ENCODE data around the gene VARS2.

The VARS2 gene

GRCh38 chr6:30875244-30876038, 38.6 kb upstream of the VARS2 start:
- TF ChIP-seq SNAI2 (CRISPR knock-in tag; IDR thresholded peaks at IDR 0.05): no peak
- no peak for TF ChIP-seq BACH2 (CRISPR knock-in tag; IDR thresholded peaks at IDR 0.05; ENCODE audit: borderline replicate concordance)
- TF ChIP-seq ZC3H10 (CRISPR knock-in tag; IDR thresholded peaks at IDR 0.05): no peak
- no peak for ATAC-seq

DNA sequence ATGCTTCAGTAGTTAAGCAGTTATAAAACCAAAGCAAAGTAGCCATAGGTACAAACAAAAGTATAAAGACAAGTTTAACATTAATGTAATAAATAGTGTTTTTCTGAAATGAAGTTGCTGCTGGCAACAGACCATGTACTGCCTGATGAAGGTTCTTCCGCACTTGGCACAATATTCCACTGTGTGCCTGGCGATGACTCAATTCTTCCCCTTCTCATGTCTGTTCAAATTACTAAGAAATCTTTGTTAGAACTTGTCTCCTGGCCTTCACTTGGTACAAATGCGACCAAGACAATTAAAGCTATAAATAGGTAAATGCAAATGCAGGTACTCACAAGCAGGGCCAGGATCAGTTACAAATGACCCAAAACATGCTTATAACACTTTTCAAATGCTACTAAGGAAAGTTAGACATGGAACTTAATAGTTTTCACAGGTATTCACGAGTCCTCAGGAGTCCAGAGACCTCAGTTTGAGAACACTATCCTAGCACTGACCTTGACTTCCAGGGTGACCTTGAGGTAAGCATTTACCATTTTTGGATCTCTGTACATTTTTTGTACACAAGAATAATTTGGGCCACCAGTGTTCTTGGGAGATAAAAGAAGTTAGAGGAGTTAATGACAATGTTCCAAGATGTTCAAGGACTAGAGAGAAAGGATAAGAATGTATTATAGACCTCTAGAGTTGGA, 37.9 kb upstream of the VARS2 start:
- TF ChIP-seq CSRNP3 (CRISPR knock-in tag; IDR thresholded peaks at IDR 0.05): no peak
- TF ChIP-seq ISL1 (CRISPR knock-in tag; IDR thresholded peaks at IDR 0.05): 0 out of 2 replicates have a peak, but pooled peaks have one; percentile 26
- no peak for TF ChIP-seq CSDC2 (CRISPR knock-in tag; IDR thresholded peaks at IDR 0.05)
- TF ChIP-seq TOX (CRISPR knock-in tag; IDR thresholded peaks at IDR 0.05; ENCODE audit: borderline replicate concordance): 0 out of 2 replicates have a peak, but pooled peaks have one; percentile 17
- no peak for TF ChIP-seq ZFP30 (CRISPR knock-in tag; IDR thresholded peaks at IDR 0.05)
- TF ChIP-seq, protein P1, sequence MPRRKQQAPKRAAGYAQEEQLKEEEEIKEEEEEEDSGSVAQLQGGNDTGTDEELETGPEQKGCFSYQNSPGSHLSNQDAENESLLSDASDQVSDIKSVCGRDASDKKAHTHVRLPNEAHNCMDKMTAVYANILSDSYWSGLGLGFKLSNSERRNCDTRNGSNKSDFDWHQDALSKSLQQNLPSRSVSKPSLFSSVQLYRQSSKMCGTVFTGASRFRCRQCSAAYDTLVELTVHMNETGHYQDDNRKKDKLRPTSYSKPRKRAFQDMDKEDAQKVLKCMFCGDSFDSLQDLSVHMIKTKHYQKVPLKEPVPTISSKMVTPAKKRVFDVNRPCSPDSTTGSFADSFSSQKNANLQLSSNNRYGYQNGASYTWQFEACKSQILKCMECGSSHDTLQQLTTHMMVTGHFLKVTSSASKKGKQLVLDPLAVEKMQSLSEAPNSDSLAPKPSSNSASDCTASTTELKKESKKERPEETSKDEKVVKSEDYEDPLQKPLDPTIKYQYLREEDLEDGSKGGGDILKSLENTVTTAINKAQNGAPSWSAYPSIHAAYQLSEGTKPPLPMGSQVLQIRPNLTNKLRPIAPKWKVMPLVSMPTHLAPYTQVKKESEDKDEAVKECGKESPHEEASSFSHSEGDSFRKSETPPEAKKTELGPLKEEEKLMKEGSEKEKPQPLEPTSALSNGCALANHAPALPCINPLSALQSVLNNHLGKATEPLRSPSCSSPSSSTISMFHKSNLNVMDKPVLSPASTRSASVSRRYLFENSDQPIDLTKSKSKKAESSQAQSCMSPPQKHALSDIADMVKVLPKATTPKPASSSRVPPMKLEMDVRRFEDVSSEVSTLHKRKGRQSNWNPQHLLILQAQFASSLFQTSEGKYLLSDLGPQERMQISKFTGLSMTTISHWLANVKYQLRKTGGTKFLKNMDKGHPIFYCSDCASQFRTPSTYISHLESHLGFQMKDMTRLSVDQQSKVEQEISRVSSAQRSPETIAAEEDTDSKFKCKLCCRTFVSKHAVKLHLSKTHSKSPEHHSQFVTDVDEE (CRISPR knock-in tag; IDR thresholded peaks at IDR 0.05): no peak
- no peak for TF ChIP-seq OSR1 (CRISPR knock-in tag; IDR thresholded peaks at IDR 0.05)
- no peak for TF ChIP-seq CREB5 (CRISPR knock-in tag; IDR thresholded peaks at IDR 0.05; ENCODE audit: low read depth)
- TF ChIP-seq BACH2 (CRISPR knock-in tag; IDR thresholded peaks at IDR 0.05; ENCODE audit: borderline replicate concordance): no peak
- no peak for TF ChIP-seq ZNF8 (CRISPR knock-in tag; IDR thresholded peaks at IDR 0.05)
- TF ChIP-seq PPARA (CRISPR knock-in tag; IDR thresholded peaks at IDR 0.05; ENCODE audit: borderline replicate concordance): no peak
- peak; percentile 56 for ATAC-seq

GRCh38 chr6:30877419-30878262, 36.4 kb upstream of the VARS2 start:
- peak; percentile 91 for ATAC-seq
- TF ChIP-seq BACH2 (CRISPR knock-in tag; IDR thresholded peaks at IDR 0.05; ENCODE audit: borderline replicate concordance) (no peak), ZNF70 (CRISPR knock-in tag; IDR thresholded peaks at IDR 0.05) (no peak), SNAI2 (CRISPR knock-in tag; IDR thresholded peaks at IDR 0.05) (0 out of 2 replicates have a peak, but pooled peaks have one; percentile 50), ZFP3 (CRISPR knock-in tag; IDR thresholded peaks at IDR 0.05) (0 out of 2 replicates have a peak, but pooled peaks have one; percentile 10)
- TF ChIP-seq, protein P2, sequence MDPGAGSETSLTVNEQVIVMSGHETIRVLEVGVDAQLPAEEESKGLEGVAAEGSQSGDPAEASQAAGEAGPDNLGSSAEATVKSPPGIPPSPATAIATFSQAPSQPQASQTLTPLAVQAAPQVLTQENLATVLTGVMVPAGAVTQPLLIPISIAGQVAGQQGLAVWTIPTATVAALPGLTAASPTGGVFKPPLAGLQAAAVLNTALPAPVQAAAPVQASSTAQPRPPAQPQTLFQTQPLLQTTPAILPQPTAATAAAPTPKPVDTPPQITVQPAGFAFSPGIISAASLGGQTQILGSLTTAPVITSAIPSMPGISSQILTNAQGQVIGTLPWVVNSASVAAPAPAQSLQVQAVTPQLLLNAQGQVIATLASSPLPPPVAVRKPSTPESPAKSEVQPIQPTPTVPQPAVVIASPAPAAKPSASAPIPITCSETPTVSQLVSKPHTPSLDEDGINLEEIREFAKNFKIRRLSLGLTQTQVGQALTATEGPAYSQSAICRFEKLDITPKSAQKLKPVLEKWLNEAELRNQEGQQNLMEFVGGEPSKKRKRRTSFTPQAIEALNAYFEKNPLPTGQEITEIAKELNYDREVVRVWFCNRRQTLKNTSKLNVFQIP (CRISPR knock-in tag; IDR thresholded peaks at IDR 0.05; ENCODE audit: borderline replicate concordance, low read depth): no peak

DNA sequence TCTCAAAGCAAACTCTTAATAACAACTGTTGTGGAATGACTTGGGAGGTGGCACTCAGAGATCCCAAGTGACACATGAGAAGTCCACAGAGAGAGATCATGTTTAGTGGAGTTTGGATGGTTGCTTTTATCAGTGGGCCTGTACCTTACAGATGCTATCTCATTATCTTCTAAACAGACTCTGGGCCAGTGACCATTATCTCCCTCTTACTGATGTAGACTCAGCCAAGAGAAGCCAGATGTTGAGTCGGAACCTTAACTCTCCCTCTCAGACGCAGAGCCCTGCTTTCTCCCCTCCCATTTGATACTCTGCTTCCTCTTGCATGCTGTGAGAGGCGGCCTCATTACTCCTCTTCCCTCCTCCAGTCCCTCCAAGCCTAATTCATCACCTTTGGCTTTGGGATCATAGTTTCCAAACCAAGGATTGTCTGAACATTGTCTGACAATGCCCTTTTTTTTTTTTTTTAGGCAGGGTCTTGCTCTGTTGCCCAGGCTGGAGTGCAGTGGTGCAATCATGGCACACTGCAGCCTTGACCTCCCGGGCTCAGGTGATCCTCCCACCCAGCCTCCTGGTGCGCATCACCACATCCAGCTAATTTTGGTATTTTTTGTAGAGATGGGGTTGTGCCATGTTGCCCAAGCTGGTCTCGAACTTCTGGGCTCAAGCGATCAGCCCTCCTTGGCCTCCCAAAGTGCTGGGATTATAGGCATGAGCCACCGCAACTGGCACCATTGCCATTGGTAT, 34.2 kb upstream of the VARS2 start:
- no peak for ATAC-seq
- TF ChIP-seq GLIS3 (CRISPR knock-in tag; IDR thresholded peaks at IDR 0.05) (no peak), ZFP3 (CRISPR knock-in tag; IDR thresholded peaks at IDR 0.05) (no peak), ZNF565 (CRISPR knock-in tag; conservative IDR thresholded peaks at IDR 0.05; ENCODE audit: low read depth) (no peak), CREB5 (CRISPR knock-in tag; IDR thresholded peaks at IDR 0.05; ENCODE audit: low read depth) (no peak), RARB (CRISPR knock-in tag; IDR thresholded peaks at IDR 0.05) (no peak), CSRNP3 (CRISPR knock-in tag; IDR thresholded peaks at IDR 0.05) (no peak), TCF4 (CRISPR knock-in tag; IDR thresholded peaks at IDR 0.05; ENCODE audit: borderline replicate concordance) (no peak)

Data from SK-N-SH treated with all-trans-retinoic acid at 6 μM for 48 hours (cell line).